ENCODE measurements around the gene LPAR1. TPM values are rescaled to one million over a fixed set of nuclear protein-coding genes. Genes with fewer than 3 reads are reported as not detected.
"Not testable (repeated sequence)": the region's sequence is repeated elsewhere in the genome, so short reads cannot be mapped to it uniquely, and the experiment has no call there.

Gene LPAR1
- total RNA-seq, 5 donors from 2014 or later (not counting 1 experiment from before 2014, with no cell fraction given): 0.26 to 0.47 (median 0.41) TPM; not detected in 2

GRCh38 chr9:110872920-110873319, 165.3 kb downstream of the LPAR1 start:
- Mint-ChIP-seq H3K36me3 (no peaks in the 10 kb centered on the region), H3K27ac (no peak overlapping the region), H3K27me3 (peaks cover 5 to 7% of the 10 kb centered on the region in 2 donors), H3K4me3 (no peak overlapping the region), H3K4me1 (no peaks in the 10 kb centered on the region), H3K9me3 (peaks cover 0 to 3% (median under 1%) of the 10 kb centered on the region in 3 donors)
- H3K4me1 ChIP-seq (ENCODE audit: control insufficient read depth in 1 of 2, extremely low read depth in 1 of 2, insufficient read depth in 2 of 2, low read length in 2 of 2): no peaks in the 10 kb centered on the region
- no peaks in the 10 kb centered on the region for H3K27me3 ChIP-seq (replicated peaks in 1 of 2; ENCODE audit: control insufficient read depth in 2 of 2, extremely low read depth in 1 of 2, insufficient read depth in 2 of 2, low read length in 1 of 2)
- POLR2A ChIA-PET: no interaction called here
- H3K4me3 ChIP-seq (ENCODE audit: control insufficient read depth in 1 of 2, extremely low read depth in 1 of 2, low read length in 1 of 2): no peak overlapping the region
- no peaks in the 10 kb centered on the region for H3K36me3 ChIP-seq (ENCODE audit: control insufficient read depth in 2 of 2, extremely low read depth in 1 of 2, insufficient read depth in 1 of 2, low read length in 1 of 2)
- H3K27ac ChIP-seq (ENCODE audit: low read length): no peak overlapping the region
- ATAC-seq (replicated peaks in 1 of 4) (no peak), DNase-seq (no peak)
- H3K9me3 ChIP-seq: no peaks in the 10 kb centered on the region
- CTCF ChIA-PET: no interaction called here
- WGBS (ENCODE audit: insufficient coverage): no CpG with 5 or more reads among the region's 6 CpGs

- no peaks in the 10 kb centered on the region for H3K4me1 Mint-ChIP-seq
- Histone ChIP-seq H3K4me3 (ENCODE audit: control insufficient read depth in 1 of 2, extremely low read depth in 1 of 2, low read length in 1 of 2) (no peak overlapping the region), H3K27me3 (replicated peaks in 1 of 2; ENCODE audit: control insufficient read depth in 2 of 2, extremely low read depth in 1 of 2, insufficient read depth in 2 of 2, low read length in 1 of 2) (no peaks in the 10 kb centered on the region), H3K9me3 (no peaks in the 10 kb centered on the region), H3K4me1 (ENCODE audit: control insufficient read depth in 1 of 2, extremely low read depth in 1 of 2, insufficient read depth in 2 of 2, low read length in 2 of 2) (no peaks in the 10 kb centered on the region), H3K27ac (ENCODE audit: low read length) (no peak overlapping the region), H3K36me3 (ENCODE audit: control insufficient read depth in 2 of 2, extremely low read depth in 1 of 2, insufficient read depth in 1 of 2, low read length in 1 of 2) (no peaks in the 10 kb centered on the region)
- WGBS (ENCODE audit: insufficient coverage): no CpG with 5 or more reads among the region's 1 CpG
- no peak overlapping the region for H3K27ac Mint-ChIP-seq
- H3K27me3 Mint-ChIP-seq: peaks cover 5 to 7% of the 10 kb centered on the region in 2 donors
- ATAC-seq (replicated peaks in 1 of 4) (no peak), DNase-seq (no peak)
- H3K4me3 Mint-ChIP-seq: no peak overlapping the region
- POLR2A ChIA-PET: no interaction called here
- no peaks in the 10 kb centered on the region for H3K36me3 Mint-ChIP-seq
- CTCF ChIA-PET: no interaction called here
- H3K9me3 Mint-ChIP-seq: peaks cover 0 to 4% (median 2%) of the 10 kb centered on the region in 3 donors
Observed at GRCh38 chr9:110871736-110872135, 166.5 kb downstream of the LPAR1 start.

- DNase-seq: no peak
- Mint-ChIP-seq H3K4me1 (no peaks in the 10 kb centered on the region), H3K9me3 (peaks cover 0 to 4% (median 0%) of the 10 kb centered on the region in 3 donors), H3K27ac (no peak overlapping the region), H3K36me3 (no peaks in the 10 kb centered on the region), H3K27me3 (peaks cover 1 to 5% of the 10 kb centered on the region in 2 donors), H3K4me3 (no peak overlapping the region)
- Histone ChIP-seq H3K27me3 (replicated peaks in 1 of 2; ENCODE audit: control insufficient read depth in 2 of 2, extremely low read depth in 1 of 2, insufficient read depth in 2 of 2, low read length in 1 of 2) (no peaks in the 10 kb centered on the region), H3K4me1 (ENCODE audit: control insufficient read depth in 1 of 2, extremely low read depth in 1 of 2, insufficient read depth in 2 of 2, low read length in 2 of 2) (no peaks in the 10 kb centered on the region), H3K27ac (ENCODE audit: low read length) (no peak overlapping the region), H3K36me3 (ENCODE audit: control insufficient read depth in 2 of 2, extremely low read depth in 1 of 2, insufficient read depth in 1 of 2, low read length in 1 of 2) (no peaks in the 10 kb centered on the region), H3K9me3 (no peaks in the 10 kb centered on the region), H3K4me3 (ENCODE audit: control insufficient read depth in 1 of 2, extremely low read depth in 1 of 2, low read length in 1 of 2) (no peak overlapping the region)
- ChIA-PET CTCF (interaction anchor here in 1 of 2 donors (0.7 kb wide), 1 partner anchor 9 kb away, joined by 7 read pairs; no protein-coding TSS in a partner anchor), POLR2A (no interaction called here)
- ATAC-seq (replicated peaks in 1 of 4): no peak
- WGBS (ENCODE audit: insufficient coverage): no CpG with 5 or more reads among the region's 1 CpG
Observed at GRCh38 chr9:110869931-110870330, 168.3 kb downstream of the LPAR1 start.

- no peaks in the 10 kb centered on the region for H3K4me1 Mint-ChIP-seq
- ChIA-PET POLR2A (no interaction called here), CTCF (no interaction called here)
- no peaks in the 10 kb centered on the region for H3K9me3 ChIP-seq
- no peaks in the 10 kb centered on the region for H3K27me3 ChIP-seq (replicated peaks in 1 of 2; ENCODE audit: control insufficient read depth in 2 of 2, extremely low read depth in 1 of 2, insufficient read depth in 2 of 2, low read length in 1 of 2)
- no peak for DNase-seq
- H3K27ac Mint-ChIP-seq: no peak overlapping the region
- no peak overlapping the region for H3K4me3 Mint-ChIP-seq
- no peaks in the 10 kb centered on the region for H3K4me1 ChIP-seq (ENCODE audit: control insufficient read depth in 1 of 2, extremely low read depth in 1 of 2, insufficient read depth in 2 of 2, low read length in 2 of 2)
- H3K9me3 Mint-ChIP-seq: peaks cover 9 to 23% (median 13%) of the 10 kb centered on the region in 3 donors
- no peak overlapping the region for H3K4me3 ChIP-seq (ENCODE audit: control insufficient read depth in 1 of 2, extremely low read depth in 1 of 2, low read length in 1 of 2)
- no peak overlapping the region for H3K27ac ChIP-seq (ENCODE audit: low read length)
- WGBS (ENCODE audit: insufficient coverage): no CpG with 5 or more reads among the region's 2 CpGs
- H3K36me3 Mint-ChIP-seq: no peaks in the 10 kb centered on the region
- H3K27me3 Mint-ChIP-seq: no peaks in the 10 kb centered on the region
- H3K36me3 ChIP-seq (ENCODE audit: control insufficient read depth in 2 of 2, extremely low read depth in 1 of 2, insufficient read depth in 1 of 2, low read length in 1 of 2): no peaks in the 10 kb centered on the region
- no peak for ATAC-seq (replicated peaks in 1 of 4)
Observed at GRCh38 chr9:110864011-110864410, 174.3 kb downstream of the LPAR1 start.

GRCh38 chr9:110861370-110862110, 176.7 kb downstream of the LPAR1 start:
- H3K27me3 ChIP-seq (replicated peaks in 1 of 2; ENCODE audit: control insufficient read depth in 2 of 2, extremely low read depth in 1 of 2, insufficient read depth in 2 of 2, low read length in 1 of 2); H3K4me1 ChIP-seq (ENCODE audit: control insufficient read depth in 1 of 2, extremely low read depth in 1 of 2, insufficient read depth in 2 of 2, low read length in 2 of 2); POLR2A ChIA-PET; H3K4me1 Mint-ChIP-seq; H3K27ac Mint-ChIP-seq; DNase-seq; H3K4me3 ChIP-seq (ENCODE audit: control insufficient read depth in 1 of 2, extremely low read depth in 1 of 2, low read length in 1 of 2); H3K27ac ChIP-seq (ENCODE audit: low read length); ATAC-seq (replicated peaks in 1 of 4); H3K36me3 ChIP-seq (ENCODE audit: control insufficient read depth in 2 of 2, extremely low read depth in 1 of 2, insufficient read depth in 1 of 2, low read length in 1 of 2); H3K27me3 Mint-ChIP-seq; H3K36me3 Mint-ChIP-seq; CTCF ChIA-PET; H3K9me3 ChIP-seq; H3K4me3 Mint-ChIP-seq: not testable (repeated sequence)
- WGBS (ENCODE audit: insufficient coverage): 64% methylated on average over 4 of the region's 4 CpGs
- H3K9me3 Mint-ChIP-seq: peaks cover 16 to 29% (median 20%) of the 10 kb centered on the region in 3 donors

- Histone ChIP-seq H3K4me3 (ENCODE audit: control insufficient read depth in 1 of 2, extremely low read depth in 1 of 2, low read length in 1 of 2) (no peak overlapping the region), H3K4me1 (ENCODE audit: control insufficient read depth in 1 of 2, extremely low read depth in 1 of 2, insufficient read depth in 2 of 2, low read length in 2 of 2) (no peaks in the 10 kb centered on the region), H3K36me3 (ENCODE audit: control insufficient read depth in 2 of 2, extremely low read depth in 1 of 2, insufficient read depth in 1 of 2, low read length in 1 of 2) (no peaks in the 10 kb centered on the region), H3K27me3 (replicated peaks in 1 of 2; ENCODE audit: control insufficient read depth in 2 of 2, extremely low read depth in 1 of 2, insufficient read depth in 2 of 2, low read length in 1 of 2) (no peaks in the 10 kb centered on the region), H3K9me3 (peaks cover 2% of the 10 kb centered on the region), H3K27ac (ENCODE audit: low read length) (no peak overlapping the region)
- H3K27ac Mint-ChIP-seq: no peak overlapping the region
- CTCF ChIA-PET: no interaction called here
- no peak overlapping the region for H3K4me3 Mint-ChIP-seq
- H3K4me1 Mint-ChIP-seq: no peaks in the 10 kb centered on the region
- no peaks in the 10 kb centered on the region for H3K36me3 Mint-ChIP-seq
- peaks cover 0 to 3% of the 10 kb centered on the region in 2 donors for H3K27me3 Mint-ChIP-seq
- no CpG with 5 or more reads among the region's 3 CpGs for WGBS (ENCODE audit: insufficient coverage)
- DNase-seq: no peak
- POLR2A ChIA-PET: no interaction called here
- peaks cover 16 to 38% (median 29%) of the 10 kb centered on the region in 3 donors for H3K9me3 Mint-ChIP-seq
- no peak for ATAC-seq (replicated peaks in 1 of 4)
Observed at GRCh38 chr9:110856772-110857171, 181.5 kb downstream of the LPAR1 start.
